Measurements from ENCODE around the gene SLC13A2.
"Not testable (repeated sequence)": the region's sequence is repeated elsewhere in the genome, so short reads cannot be mapped to it uniquely, and the experiment has no call there.

Gene SLC13A2, protein sequence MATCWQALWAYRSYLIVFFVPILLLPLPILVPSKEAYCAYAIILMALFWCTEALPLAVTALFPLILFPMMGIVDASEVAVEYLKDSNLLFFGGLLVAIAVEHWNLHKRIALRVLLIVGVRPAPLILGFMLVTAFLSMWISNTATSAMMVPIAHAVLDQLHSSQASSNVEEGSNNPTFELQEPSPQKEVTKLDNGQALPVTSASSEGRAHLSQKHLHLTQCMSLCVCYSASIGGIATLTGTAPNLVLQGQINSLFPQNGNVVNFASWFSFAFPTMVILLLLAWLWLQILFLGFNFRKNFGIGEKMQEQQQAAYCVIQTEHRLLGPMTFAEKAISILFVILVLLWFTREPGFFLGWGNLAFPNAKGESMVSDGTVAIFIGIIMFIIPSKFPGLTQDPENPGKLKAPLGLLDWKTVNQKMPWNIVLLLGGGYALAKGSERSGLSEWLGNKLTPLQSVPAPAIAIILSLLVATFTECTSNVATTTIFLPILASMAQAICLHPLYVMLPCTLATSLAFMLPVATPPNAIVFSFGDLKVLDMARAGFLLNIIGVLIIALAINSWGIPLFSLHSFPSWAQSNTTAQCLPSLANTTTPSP

DNA sequence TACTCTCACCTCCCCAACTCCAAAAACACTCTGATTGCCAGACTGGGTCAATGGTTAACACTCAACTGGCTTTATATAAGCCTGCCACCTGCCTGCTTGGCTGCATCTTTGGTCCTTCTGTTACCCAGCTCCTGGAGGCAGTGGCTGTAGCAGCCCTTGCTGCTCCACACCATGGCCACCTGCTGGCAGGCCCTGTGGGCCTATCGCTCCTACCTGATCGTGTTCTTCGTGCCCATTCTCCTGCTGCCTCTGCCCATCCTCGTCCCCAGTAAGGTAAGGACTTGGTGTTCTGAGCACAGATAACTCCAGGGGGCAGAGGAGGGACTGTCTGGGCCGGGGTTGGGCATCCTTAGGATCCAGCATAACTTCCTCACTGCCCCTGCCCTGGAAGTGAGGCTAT, at the start of gene SLC13A2:
TSS of gene SLC13A2 (plus strand) at position 103 of the 400 bp plus-strand sequence. CDS start at position 172, 69 bp downstream.
- ATAC-seq, result no peak
- DNase-seq, result no peak

DNA sequence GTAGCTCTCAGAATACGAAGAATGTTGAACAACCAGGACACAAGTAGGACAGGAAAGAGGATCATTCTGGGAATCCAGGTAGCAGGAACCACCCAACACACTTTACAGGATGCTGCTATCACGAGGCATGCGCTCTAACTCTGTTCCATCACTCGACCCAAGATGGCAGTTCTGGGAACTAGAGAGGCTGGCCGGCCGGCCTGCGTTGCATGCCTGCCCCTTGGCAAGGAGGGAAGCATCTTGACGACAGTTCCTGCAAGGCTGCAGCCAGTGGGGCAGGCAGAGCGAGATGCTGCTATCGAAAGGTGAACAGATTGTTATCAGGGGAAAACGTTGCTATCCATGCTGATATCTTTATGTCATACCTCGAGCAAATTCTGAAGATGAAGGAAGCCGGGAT, 48.2 kb upstream of the SLC13A2 start:
- no peak for ATAC-seq
- no peak for DNase-seq

DNA sequence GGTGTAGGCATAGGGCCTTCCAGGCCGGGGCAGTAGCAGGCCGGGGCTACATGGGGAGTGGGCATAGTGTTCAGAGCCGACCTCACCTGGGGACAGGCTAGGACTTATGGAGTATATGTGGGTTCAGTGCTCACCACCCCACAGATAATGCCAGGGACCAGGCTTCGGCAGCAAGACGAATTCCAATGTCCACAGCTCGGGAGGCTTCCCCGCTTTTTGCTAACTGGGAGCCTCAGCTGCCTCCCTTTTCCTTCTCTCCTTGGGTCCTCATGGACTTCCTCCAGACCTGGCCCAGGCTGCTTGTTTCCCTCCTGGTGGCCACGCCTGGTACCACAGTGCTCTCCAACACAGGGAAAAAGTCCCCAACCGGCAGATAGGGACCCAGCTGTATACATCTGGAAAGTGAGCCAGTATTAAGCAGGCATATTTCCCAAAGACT, 47.3 kb upstream of the SLC13A2 start:
- peak; percentile 55 for ATAC-seq

GRCh38 chr17:28427371-28427770, 46.1 kb upstream of the SLC13A2 start:
- ATAC-seq (no peak), DNase-seq (no peak)

More for the DNA sequence above, 47.3 kb upstream of the SLC13A2 start:
- DNase-seq, result no peak

- not testable (repeated sequence) for ATAC-seq, DNase-seq
Measured at GRCh38 chr17:28427982-28428381, 45.5 kb upstream of the SLC13A2 start.

DNA sequence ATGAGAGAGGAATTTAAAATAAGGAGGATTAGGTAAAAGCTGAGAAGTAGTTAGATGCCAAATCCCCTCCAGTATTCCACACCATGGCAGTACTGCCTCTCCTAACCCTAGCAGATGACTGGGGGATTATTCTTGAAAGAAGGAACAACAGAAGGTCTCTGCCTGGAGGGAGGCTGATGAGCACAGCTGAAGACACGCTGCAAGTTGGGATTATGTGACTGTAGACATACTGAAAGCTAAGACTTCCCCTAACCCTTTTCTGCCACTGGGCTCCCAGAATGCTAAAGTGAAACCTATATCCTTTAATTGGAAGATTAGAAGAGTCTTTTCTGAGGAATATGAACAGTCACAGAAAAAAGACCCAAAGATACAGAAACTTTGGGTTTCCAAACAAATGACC, 39.7 kb upstream of the SLC13A2 start:
- ATAC-seq (no peak), DNase-seq (no peak)

GRCh38 chr17:28434326-28434725, 39.1 kb upstream of the SLC13A2 start:
- not testable (repeated sequence) for DNase-seq, ATAC-seq

DNA sequence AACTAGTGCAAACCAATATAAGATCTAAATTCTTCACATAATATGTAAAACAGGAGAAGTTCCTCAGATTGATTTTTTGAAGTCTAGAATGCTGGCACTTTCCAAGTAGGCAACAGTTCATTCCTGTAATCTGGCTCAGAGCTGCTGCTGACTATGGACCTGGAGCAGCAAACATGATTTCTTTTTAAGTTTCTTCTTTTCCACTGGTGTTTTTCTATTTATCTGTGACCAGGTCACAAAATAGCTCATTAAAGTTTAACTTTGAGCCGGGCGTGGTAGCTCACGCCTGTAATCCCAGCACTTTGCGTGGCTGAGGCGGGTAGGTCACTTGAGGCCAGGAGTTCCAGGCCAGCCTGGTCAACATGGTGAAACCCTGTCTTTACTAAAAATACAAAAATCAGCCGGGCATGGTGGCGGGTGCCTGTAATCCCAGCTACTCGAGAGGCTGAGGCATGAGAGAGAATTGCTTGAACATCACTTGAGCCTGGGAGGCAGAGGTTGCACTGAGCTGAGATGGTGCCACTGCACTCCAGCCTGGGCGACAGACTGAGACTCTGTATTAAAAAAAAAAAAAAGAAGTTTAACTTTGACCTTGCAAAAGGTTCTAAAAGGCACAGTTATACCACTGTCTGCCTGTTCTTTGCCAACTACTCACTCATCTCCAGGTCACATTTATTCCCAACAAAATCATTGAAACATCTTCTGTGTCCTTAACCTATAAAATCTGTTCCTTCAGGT, 29.4 kb upstream of the SLC13A2 start:
- DNase-seq (no peak), ATAC-seq (no peak)

- ATAC-seq (no peak), DNase-seq (no peak)
Measured at GRCh38 chr17:28446716-28447395, 26.6 kb upstream of the SLC13A2 start.

- DNase-seq (no peak), ATAC-seq (no peak)
Measured at GRCh38 chr17:28447396-28447760, 26.1 kb upstream of the SLC13A2 start.

DNA sequence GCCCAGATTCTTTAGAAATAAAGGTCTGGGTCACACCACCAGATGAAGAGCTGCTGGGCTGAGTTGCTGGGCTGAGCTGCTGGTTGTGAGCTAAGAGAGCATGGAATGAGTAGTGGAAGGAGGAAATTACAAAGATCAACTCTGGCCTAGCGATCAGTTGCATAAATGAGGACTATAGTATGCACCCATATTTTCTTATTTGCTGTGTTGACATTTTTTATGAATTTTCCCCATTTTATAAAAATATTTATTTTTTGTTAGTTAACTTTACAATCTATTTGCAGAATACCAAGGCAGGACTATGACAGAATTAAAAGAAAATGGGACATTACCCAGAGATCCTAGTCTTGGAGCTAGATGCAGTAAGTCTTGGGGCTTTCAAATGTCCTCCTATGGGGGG, 23.6 kb upstream of the SLC13A2 start:
- no peak for DNase-seq
- no peak for ATAC-seq

- ATAC-seq (no peak), DNase-seq (no peak)
Measured at GRCh38 chr17:28457890-28458289, 15.6 kb upstream of the SLC13A2 start.

DNA sequence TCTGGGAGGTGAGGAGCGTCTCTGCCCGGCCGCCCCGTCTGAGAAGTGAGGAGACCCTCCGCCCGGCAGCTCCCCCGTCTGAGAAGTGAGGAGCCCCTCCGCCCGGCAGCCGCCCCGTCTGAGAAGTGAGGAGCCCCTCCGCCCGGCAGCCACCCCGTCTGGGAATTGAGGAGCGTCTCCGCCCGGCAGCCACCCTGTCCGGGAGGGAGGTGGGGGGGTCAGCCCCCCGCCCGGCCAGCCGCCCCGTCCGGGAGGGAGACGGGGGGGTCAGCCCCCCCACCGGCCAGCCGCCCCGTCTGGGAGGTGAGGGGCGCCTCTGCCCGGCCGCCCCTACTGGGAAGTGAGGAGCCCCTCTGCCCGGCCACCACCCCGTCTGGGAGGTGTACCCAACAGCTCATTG, 14.6 kb upstream of the SLC13A2 start:
- not testable (repeated sequence) for ATAC-seq

DNA sequence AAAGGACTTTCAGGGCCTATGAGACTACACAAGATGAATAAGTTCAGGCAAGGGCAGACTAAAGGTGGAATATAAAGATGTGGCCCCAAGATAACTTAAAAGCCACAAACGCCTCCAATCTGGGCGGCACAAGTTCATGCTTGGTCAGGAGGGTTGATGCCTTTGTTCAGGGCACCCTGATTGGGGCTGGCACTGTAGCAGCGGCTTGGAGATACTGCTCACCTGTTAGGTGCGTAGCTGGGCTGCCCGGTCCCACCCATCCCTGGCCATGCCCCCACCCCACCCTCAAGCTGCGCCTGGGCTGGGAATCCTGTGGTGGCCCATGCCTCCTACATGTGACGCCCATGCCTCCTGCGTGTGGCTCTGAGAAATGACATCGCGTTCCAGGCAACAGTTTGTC, 12.5 kb upstream of the SLC13A2 start:
- DNase-seq (no peak), ATAC-seq (no peak)

More for the DNA sequence above, 14.6 kb upstream of the SLC13A2 start:
- DNase-seq, result not testable (repeated sequence)

DNA sequence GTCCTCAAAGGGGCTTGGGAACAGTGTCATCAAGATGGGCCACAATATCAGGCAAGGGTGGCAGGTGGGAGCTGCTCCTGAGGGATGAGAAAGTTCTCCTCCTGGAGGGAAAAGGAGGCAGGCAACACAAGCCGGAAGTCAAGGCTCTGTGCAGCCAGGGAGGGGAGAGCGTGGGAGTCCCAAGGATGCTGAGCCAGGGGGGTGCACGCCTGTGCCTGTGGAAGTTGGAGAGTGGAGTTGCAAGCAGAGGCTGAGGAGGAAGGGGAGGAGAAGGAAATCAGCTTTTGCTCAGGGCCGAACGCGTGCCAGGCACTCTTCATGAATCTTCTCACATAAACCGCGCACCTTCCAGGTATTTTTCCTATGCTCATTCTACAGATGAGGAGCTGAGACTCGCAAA, 7.4 kb upstream of the SLC13A2 start:
- DNase-seq, result no peak

DNA sequence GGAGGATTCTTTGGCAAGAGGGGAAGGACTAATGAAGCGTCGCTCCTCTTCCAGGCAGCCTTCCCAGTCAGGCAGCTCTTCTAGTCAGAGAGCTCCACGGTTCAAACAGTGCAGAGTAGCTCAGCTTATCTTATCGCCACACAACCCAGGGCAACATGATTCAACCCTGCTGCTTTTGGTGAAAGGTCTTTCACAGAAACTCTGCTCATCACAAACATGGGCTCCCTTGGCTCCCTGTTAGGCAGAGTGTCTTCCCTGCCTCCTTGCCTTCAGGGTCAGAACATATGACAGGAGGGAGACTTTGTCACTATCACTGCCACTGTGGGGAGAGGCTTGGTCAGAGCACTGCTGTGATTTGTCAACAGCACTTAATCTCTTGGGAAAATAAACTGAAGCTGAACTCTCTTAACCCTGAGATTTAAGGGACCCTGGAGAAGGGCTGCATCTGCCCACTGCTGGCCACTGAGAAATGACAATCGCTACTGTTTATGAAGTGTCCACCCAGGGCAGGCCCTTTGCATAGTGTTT, 6.9 kb upstream of the SLC13A2 start:
- ATAC-seq (no peak), DNase-seq (no peak)

More for the DNA sequence above, 7.4 kb upstream of the SLC13A2 start:
- ATAC-seq, result no peak

DNA sequence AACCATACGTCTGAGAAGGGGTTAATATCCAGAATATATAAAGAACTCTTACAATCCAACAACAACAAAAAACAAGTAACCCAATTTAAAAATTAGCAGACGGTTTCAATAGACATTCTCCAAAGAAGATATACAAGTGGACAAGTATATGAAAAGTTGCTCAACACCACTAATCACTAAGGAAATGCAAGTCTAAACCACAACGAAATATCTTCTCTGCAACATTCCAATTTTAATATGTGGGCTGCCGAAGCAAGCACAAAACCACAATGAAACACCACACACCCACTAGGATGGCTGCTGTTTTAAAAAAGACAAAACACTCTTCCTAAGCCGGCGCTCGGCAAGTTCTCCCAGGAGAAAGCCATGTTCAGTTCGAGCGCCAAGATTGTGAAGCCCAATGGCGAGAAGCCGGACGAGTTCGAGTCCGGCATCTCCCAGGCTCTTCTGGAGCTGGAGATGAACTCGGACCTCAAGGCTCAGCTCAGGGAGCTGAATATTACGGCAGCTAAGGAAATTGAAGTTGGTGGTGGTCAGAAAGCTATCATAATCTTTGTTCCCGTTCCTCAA, 5.9 kb upstream of the SLC13A2 start:
- ATAC-seq (no peak), DNase-seq (no peak)

GRCh38 chr17:28468033-28468735, 5.3 kb upstream of the SLC13A2 start:
- not testable (repeated sequence) for DNase-seq, ATAC-seq

DNA sequence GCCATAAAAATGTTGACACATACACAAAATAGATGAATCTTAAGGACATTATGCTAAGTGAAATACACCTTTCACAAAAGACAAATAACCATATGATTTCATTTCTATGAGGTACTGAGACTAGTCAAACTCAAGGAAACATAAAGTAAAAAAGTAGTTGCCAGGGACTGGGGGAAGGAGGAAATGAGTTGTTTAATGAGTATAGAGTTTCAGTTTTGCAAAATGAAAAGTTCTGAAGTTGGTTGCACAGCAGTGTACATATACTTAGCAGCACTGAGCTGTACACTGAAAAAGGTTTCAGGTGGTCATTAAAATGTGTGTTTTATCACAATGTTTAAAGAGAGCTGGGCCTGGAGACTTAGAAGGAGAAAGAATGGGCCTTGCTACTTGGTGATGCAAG, 4.7 kb upstream of the SLC13A2 start:
- DNase-seq (no peak), ATAC-seq (peak; percentile 72)

GRCh38 chr17:28469376-28469775, 4.1 kb upstream of the SLC13A2 start:
- no peak for ATAC-seq
- no peak for DNase-seq
